ENCODE measurements around the gene ASPSCR1. TPM values are rescaled to one million over a fixed set of nuclear protein-coding genes. Genes with fewer than 3 reads are reported as not detected.

ASPSCR1 gene
- total RNA-seq, 1 experiment from 2014 or later, result 51.0 TPM

- intact Hi-C loops (cut with micrococcal nuclease), result no loop called here
- peaks cover 15 to 53% of the 10 kb centered on the region in 2 experiments; a peak in 3 of 4 replicates for H3K36me3 ChIP-seq (ENCODE audit: control insufficient read depth in 1 of 2, insufficient read depth in 2 of 2, low read length in 2 of 2)
- POLR2A ChIA-PET, result no interaction called here
- H3K9me3 ChIP-seq (ENCODE audit: control insufficient read depth in 1 of 2, insufficient read depth in 1 of 2, low read depth in 1 of 2, low read length in 2 of 2), result no peaks in the 10 kb centered on the region
- TF ChIP-seq REST (IDR thresholded peaks at IDR 0.05; ENCODE audit: low read depth) (no peak), MAX (IDR thresholded peaks at IDR 0.05) (no peak), TCF7L2 (IDR thresholded peaks at IDR 0.05; ENCODE audit: borderline replicate concordance, extremely low read depth, insufficient read depth, insufficient read length) (no peak), JUND (IDR thresholded peaks at IDR 0.05) (no peak), EGR1 (IDR thresholded peaks at IDR 0.05; ENCODE audit: low read depth) (no peak), SIN3A (IDR thresholded peaks at IDR 0.05; ENCODE audit: low read depth) (no peak), RAD21 (IDR thresholded peaks at IDR 0.05; ENCODE audit: low read depth) (no peak), CBX3 (IDR thresholded peaks at IDR 0.05; ENCODE audit: low read depth) (no peak), CTCF (IDR thresholded peaks at IDR 0.05 in 2 of 3, conservative IDR thresholded peaks at IDR 0.05 in 1 of 3; ENCODE audit: borderline replicate concordance in 1 of 3, insufficient read depth in 1 of 3, low read depth in 2 of 3, low read length in 2 of 3) (no peak), ATF3 (IDR thresholded peaks at IDR 0.05) (no peak), EZH2phosphoT487 (IDR thresholded peaks at IDR 0.05; ENCODE audit: borderline replicate concordance) (no peak), SRF (IDR thresholded peaks at IDR 0.05; ENCODE audit: low read depth) (no peak), ZNF274 (IDR thresholded peaks at IDR 0.05; ENCODE audit: low read depth, low read length) (no peak), ELF1 (IDR thresholded peaks at IDR 0.05; ENCODE audit: borderline replicate concordance, low read depth) (no peak), POLR2A (IDR thresholded peaks at IDR 0.05; ENCODE audit: borderline replicate concordance, extremely low read depth, insufficient read depth, insufficient read length) (no peak), SP1 (IDR thresholded peaks at IDR 0.05; ENCODE audit: low read depth) (no peak), CEBPB (IDR thresholded peaks at IDR 0.05; ENCODE audit: low read depth) (no peak)
- peak overlapping the region; percentile 100 for H3K9ac ChIP-seq (ENCODE audit: low read length)
- no peak for ATAC-seq
- no peaks in the 10 kb centered on the region for H3K27me3 ChIP-seq (ENCODE audit: insufficient read depth, low read length)
- peaks cover 11 to 22% of the 10 kb centered on the region in 2 experiments; a peak in 3 of 4 replicates for H3K4me1 ChIP-seq (ENCODE audit: control insufficient read depth in 1 of 2, insufficient read depth in 2 of 2, low read length in 2 of 2)
- peaks cover 35% of the 10 kb centered on the region for H3K79me2 ChIP-seq (ENCODE audit: insufficient read depth, low read length)
- RAD21 ChIA-PET (ENCODE audit: low non-redundant PET in 1 of 2, low total read pairs in 2 of 2, uncharacterized antibody in 2 of 2, unreplicated experiment in 2 of 2), result no interaction called here
- H3K9me2 ChIP-seq (ENCODE audit: insufficient read depth), result no peaks in the 10 kb centered on the region
- CTCF ChIA-PET, result no interaction called here
- H3K27ac ChIP-seq (ENCODE audit: low read depth, low read length), result peak overlapping the region; percentile 89
- peak overlapping the region; percentile 96 to 100 for H3K4me3 ChIP-seq (replicated peaks in 1 of 2; ENCODE audit: low read depth in 1 of 2, low read length in 2 of 2)
- H3K4me2 ChIP-seq (ENCODE audit: low read length), result peak overlapping the region; percentile 100
- DNase-seq (ENCODE audit: low read depth, low spot score), result no peak
- BruUV-seq (replicated peaks), result no TSS peak
- no peaks in the 10 kb centered on the region for H4K20me1 ChIP-seq (ENCODE audit: insufficient read depth)
- no peak overlapping the region for H2AFZ ChIP-seq (ENCODE audit: low read depth, low read length, poor library complexity, severe bottlenecking)
These were observed 86.3 kb downstream of the ASPSCR1 start for GRCh38 chr17:82063424-82064415.

All from HCT116 (cell line).